Endothelial cell of umbilical vein (primary cell): ENCODE data around the gene FCF1. TPM values are rescaled to one million over a fixed set of nuclear protein-coding genes. Genes with fewer than 3 reads are reported as not detected.

Experiments
- BruUV-seq: library from RNA; stranded (reverse); fragments of 400-500 nt; replicated peaks from 2 replicates; lab custom pipeline; 2021; lab: Mats Ljungman, UMichigan
- CTCF ChIA-PET: fragments of 300-600, 350-600 bp; sonication (Branson Sonifier 250); formaldehyde crosslinking; loops from one replicate; lab custom pipeline; 2021; ENCODE audit warnings: antibody characterized with exemption, inconsistent platforms; lab: Charles Lee
- POLR2A ChIA-PET: fragments of 300-600, 350-600 bp; sonication (Branson Sonifier 250); formaldehyde crosslinking; loops from one replicate; lab custom pipeline; 2021; ENCODE audit warnings: antibody characterized with exemption, inconsistent platforms; lab: Charles Lee
- DNase-seq: peaks from one replicate; pipeline ENCODE4 v3.0.0-alpha.2; 2011; ENCODE audit warnings: low read depth, low spot score
- FAIRE-seq: peaks from 2 replicates; lab custom pipeline; 2011; peaks lifted over from hg19 to GRCh38; lab: Jason Lieb, UNC
- H2AFZ ChIP-seq: 2 replicates; pipeline ENCODE4 v1.6.0; 2012; ENCODE audit warnings: low read depth, low read length, control low read depth, inconsistent platforms
- H3K27ac ChIP-seq: 2 replicates; pipeline ENCODE4 v1.5.1; 2011; ENCODE audit warnings: low read depth, mild to moderate bottlenecking, control low read depth, low read length, moderate library complexity; ENCODE audit not compliant: insufficient read depth
- H3K27me3 ChIP-seq, 2 experiments: 2 replicates each; pipeline versions ENCODE4 v1.6.0 to v1.6.1; 2011; ENCODE audit warnings: low read length in 2 of 2, mixed read lengths in 1 of 2; ENCODE audit not compliant: control insufficient read depth in 2 of 2, insufficient read depth in 2 of 2
- H3K36me3 ChIP-seq, 2 experiments: 2 replicates in 1 of 2; 3 replicates in 1 of 2; pipeline ENCODE4 v1.5.1; 2011; ENCODE audit warnings: low read length in 2 of 2, mild to moderate bottlenecking in 1 of 2, moderate library complexity in 1 of 2; ENCODE audit not compliant: control insufficient read depth in 2 of 2, insufficient read depth in 2 of 2; ENCODE audit errors: extremely low read depth in 1 of 2
- H3K4me1 ChIP-seq: 3 replicates; pipeline ENCODE4 v1.5.1; 2011; ENCODE audit warnings: mild to moderate bottlenecking, low read length; ENCODE audit not compliant: control insufficient read depth, insufficient read depth; ENCODE audit errors: extremely low read depth
- H3K4me2 ChIP-seq: 2 replicates; pipeline ENCODE4 v1.6.1; 2011; ENCODE audit warnings: low read length, control low read depth, mixed read lengths; ENCODE audit not compliant: insufficient read depth
- H3K4me3 ChIP-seq, 3 experiments: fragments of 200-600 bp in 1 of 3; sonication (generic), shearing (Covaris generic) in 1 of 3; replicated peaks in 1 of 3; 2 replicates each; pipeline ENCODE4 v1.5.1; 2011 to 2016; ENCODE audit warnings: control low read depth in 3 of 3, low read length in 3 of 3, mild to moderate bottlenecking in 2 of 3, inconsistent platforms in 1 of 3, low read depth in 1 of 3, moderate library complexity in 1 of 3; ENCODE audit not compliant: insufficient read depth in 1 of 3
- H3K79me2 ChIP-seq: 2 replicates; pipeline ENCODE4 v1.6.0; 2012; ENCODE audit warnings: low read length, inconsistent platforms; ENCODE audit not compliant: control insufficient read depth, insufficient read depth
- H3K9ac ChIP-seq: replicated peaks from 2 replicates; pipeline ENCODE3; 2011; ENCODE audit warnings: low read length, control low read depth; ENCODE audit not compliant: insufficient read depth; ENCODE audit errors: extremely low read depth
- H3K9me1 ChIP-seq: replicated peaks from 3 replicates; pipeline ENCODE4 v1.6.0; 2011; ENCODE audit warnings: mild to moderate bottlenecking, low read length; ENCODE audit not compliant: control insufficient read depth, insufficient read depth; ENCODE audit errors: extremely low read depth
- H3K9me3 ChIP-seq: replicated peaks from 2 replicates; pipeline ENCODE4 v1.5.1; 2012; ENCODE audit warnings: low read length, inconsistent platforms; ENCODE audit not compliant: control insufficient read depth, insufficient read depth
- H4K20me1 ChIP-seq: replicated peaks from 2 replicates; pipeline ENCODE3; 2011; ENCODE audit warnings: mild to moderate bottlenecking, low read length; ENCODE audit not compliant: control insufficient read depth, insufficient read depth; ENCODE audit errors: extremely low read depth
- CTCF ChIP-seq, 2 donors: IDR thresholded peaks; 1 replicate in 1 of 2; 2 replicates in 1 of 2; pipeline ENCODE4 v1.5.1; 2011; ENCODE audit warnings: low read length in 2 of 2, mild to moderate bottlenecking in 2 of 2, moderate library complexity in 2 of 2, control low read depth in 1 of 2, inconsistent platforms in 1 of 2, low read depth in 1 of 2; ENCODE audit not compliant: insufficient read depth in 1 of 2; ENCODE audit errors: extremely low read depth in 1 of 2
- EZH2 ChIP-seq: IDR thresholded peaks from 2 replicates; pipeline ENCODE4 v1.6.1; 2012; ENCODE audit warnings: borderline replicate concordance, low read depth, mild to moderate bottlenecking, moderate library complexity, low read length, inconsistent platforms; ENCODE audit not compliant: severe bottlenecking
- FOS ChIP-seq: IDR thresholded peaks from 2 replicates; pipeline ENCODE4 v1.6.1; 2011; ENCODE audit warnings: mild to moderate bottlenecking, low read length, moderate library complexity, borderline replicate concordance; ENCODE audit not compliant: insufficient read depth
- GATA2 ChIP-seq: IDR thresholded peaks from 2 replicates; pipeline ENCODE4 v1.7.0; 2011; ENCODE audit warnings: low read depth, mild to moderate bottlenecking, moderate library complexity, mixed read lengths, low read length; ENCODE audit not compliant: insufficient read length, insufficient read depth
- JUN ChIP-seq: IDR thresholded peaks from 2 replicates; pipeline ENCODE4 v1.6.1; 2011; ENCODE audit warnings: borderline replicate concordance, low read depth; ENCODE audit not compliant: insufficient read length, insufficient read depth
- MAX ChIP-seq: IDR thresholded peaks from 2 replicates; pipeline ENCODE4 v1.6.1; 2011; ENCODE audit not compliant: insufficient read depth, insufficient read length
- MYC ChIP-seq: IDR thresholded peaks from one replicate; pipeline ENCODE4 v1.6.1; 2011; ENCODE audit warnings: mild to moderate bottlenecking, low read depth, low read length
- POLR2A ChIP-seq: IDR thresholded peaks from 2 replicates; pipeline ENCODE4 v1.6.1; 2012; ENCODE audit warnings: low read depth, mild to moderate bottlenecking, control low read depth, low read length
- POLR2AphosphoS5 ChIP-seq: IDR thresholded peaks from 2 replicates; pipeline ENCODE4 v1.6.1; 2012; ENCODE audit warnings: low read depth, mild to moderate bottlenecking, control low read depth, low read length, moderate library complexity; ENCODE audit not compliant: insufficient read depth
- dilution Hi-C: fragments of 300-500 bp; cut with MboI; formaldehyde crosslinking; loops from one replicate; pipeline ENCODE4 v1.15.0; 2019; ENCODE audit warnings: low sequenced_read_pairs; ENCODE audit not compliant: extremely low pct_ligation_motif_present
- intact Hi-C: fragments of 100-400 bp; cut with micrococcal nuclease; formaldehyde crosslinking; loops from one replicate; pipeline ENCODE4 v1.10.0; 2022
- polyA plus RNA-seq, 4 experiments: library from polyadenylated mRNA; depleted of rRNA in 3 of 4; stranded (reverse) in 3 of 4; unstranded in 1 of 4; fragments of >200 nt; gene quantifications; 2 replicates each; pipeline versions ENCODE4 v1.2.1 to v1.2.3, GENCODE V29; 2011 to 2012; ENCODE audit warnings: missing spikeins in 1 of 4
- total RNA-seq: library from RNA; stranded (reverse); gene quantifications from 2 replicates; pipeline ENCODE4 v1.2.3, GENCODE V29; 2021

Gene FCF1
- total and polyA plus RNA-seq, 2 donors (not counting 3 experiments of a cell fraction or from before 2014, with no cell fraction given), result 26.2 to 58.2 TPM

GRCh38 chr14:74705613-74706500 is 7.1 kb upstream of the FCF1 start:
- Histone ChIP-seq H3K4me1 (no peaks in the 10 kb centered on the region), H3K36me3 (no peaks in the 10 kb centered on the region), H2AFZ (no peak overlapping the region), H4K20me1 (peaks cover 4% of the 10 kb centered on the region), H3K27me3 (no peaks in the 10 kb centered on the region), H3K27ac (no peak overlapping the region), H3K9me3 (no peaks in the 10 kb centered on the region), H3K9ac (no peak overlapping the region), H3K9me1 (no peaks in the 10 kb centered on the region), H3K4me3 (no peak overlapping the region), H3K4me2 (no peak overlapping the region), H3K79me2 (peaks cover 90% of the 10 kb centered on the region)
- CTCF ChIA-PET, result interaction anchor here (1.2 to 3.7 kb wide), 3 partner anchors 22 to 97 kb away, joined by 3 to 17 read pairs (median 3); no protein-coding TSS in a partner anchor
- TF ChIP-seq JUN (no peak), EZH2 (no peak), MYC (no peak), FOS (no peak), POLR2AphosphoS5 (no peak), POLR2A (no peak), CTCF (IDR thresholded peaks at IDR 0.05; ENCODE audit: extremely low read depth in 1 of 2, insufficient read depth in 1 of 2, low read depth in 1 of 2, low read length in 2 of 2) (no peak), GATA2 (no peak), MAX (no peak)
- no TSS peak for BruUV-seq
- FAIRE-seq, result no peak
- POLR2A ChIA-PET, result no interaction called here
- DNase-seq, result no peak
- dilution Hi-C loops (no loop called here), intact Hi-C loops (no loop called here)
